HL-60 (cell line): ENCODE measurements around the gene EEF1AKMT2.
A peak's percentile ranks its signal among the peaks of the same experiment; 100 is the strongest.

ENCODE experiments used
- DNase-seq, 2 experiments: peaks; one replicate each; pipeline ENCODE4 v3.0.0-alpha.2; 2010 to 2020; ENCODE audit warnings: low read depth in 1 of 2, low spot score in 1 of 2
- H3K27ac ChIP-seq: fragments of 250-450 bp; sonication (Bioruptor Pico); replicated peaks from 2 replicates; pipeline ENCODE4 v1.5.1; 2020; ENCODE audit warnings: mild to moderate bottlenecking, moderate library complexity
- H3K27me3 ChIP-seq: fragments of 250-450 bp; sonication (Bioruptor Pico); 2 replicates; pipeline ENCODE4 v1.5.1; 2021; ENCODE audit warnings: mild to moderate bottlenecking, moderate library complexity; ENCODE audit not compliant: insufficient read depth, poor library complexity, severe bottlenecking
- H3K4me3 ChIP-seq: replicated peaks from 2 replicates; pipeline ENCODE4 v1.5.1; 2011; ENCODE audit warnings: mild to moderate bottlenecking, control low read depth, low read length; ENCODE audit not compliant: insufficient read depth
- CTCF ChIP-seq: IDR thresholded peaks from one replicate; pipeline ENCODE4 v1.5.1; 2011; ENCODE audit warnings: low read length, control low read depth, inconsistent platforms; ENCODE audit not compliant: insufficient read depth
- GABPA ChIP-seq: IDR thresholded peaks from 2 replicates; pipeline ENCODE4 v1.6.1; 2012; ENCODE audit warnings: low read depth
- POLR2AphosphoS5 ChIP-seq: IDR thresholded peaks from 2 replicates; pipeline ENCODE4 v1.6.1; 2012; ENCODE audit warnings: low read depth
- REST ChIP-seq: IDR thresholded peaks from 2 replicates; pipeline ENCODE4 v1.6.1; 2012; ENCODE audit warnings: low read depth; ENCODE audit not compliant: insufficient replicate concordance
- SPI1 ChIP-seq: IDR thresholded peaks from 2 replicates; pipeline ENCODE4 v1.6.1; 2012; ENCODE audit warnings: low read depth, mild to moderate bottlenecking, borderline replicate concordance

Gene EEF1AKMT2

GRCh38 chr10:124743191-124744101 lies 48.2 kb downstream of the EEF1AKMT2 start:
- peak overlapping the region; percentile 77 for H3K4me3 ChIP-seq
- no peak for TF ChIP-seq CTCF
- no peak for TF ChIP-seq POLR2AphosphoS5
- TF ChIP-seq SPI1, result no peak
- TF ChIP-seq REST, result no peak
- TF ChIP-seq GABPA, result no peak
- peak in 1 of 2 experiments; percentile 65 for DNase-seq
- peak overlapping the region; percentile 84 for H3K27ac ChIP-seq
- H3K27me3 ChIP-seq, result no peaks in the 10 kb centered on the region

- no peak for TF ChIP-seq REST
- TF ChIP-seq GABPA, result no peak
- no peak; the same call in 1 of the 2 replicates for TF ChIP-seq POLR2AphosphoS5
- TF ChIP-seq SPI1, result no peak
- TF ChIP-seq CTCF, result no peak
- H3K27ac ChIP-seq, result peak overlapping the region; percentile 84
- DNase-seq, result peak in 1 of 2 experiments; percentile 38
- peak overlapping the region; percentile 77 for H3K4me3 ChIP-seq
- H3K27me3 ChIP-seq, result no peaks in the 10 kb centered on the region
Measured at GRCh38 chr10:124742413-124743190, 49.1 kb downstream of the EEF1AKMT2 start.

- DNase-seq, result no peak
- Histone ChIP-seq H3K27me3 (no peaks in the 10 kb centered on the region), H3K27ac (peak overlapping the region; percentile 84), H3K4me3 (peak overlapping the region; percentile 77)
- TF ChIP-seq CTCF, result no peak
- peak; percentile 24; the same call in 1 of the 2 replicates for TF ChIP-seq SPI1
- TF ChIP-seq POLR2AphosphoS5, result no peak
Measured at GRCh38 chr10:124741922-124742412, 49.7 kb downstream of the EEF1AKMT2 start.
